Muscle layer of duodenum (tissue), 2 donors: ENCODE measurements around the gene CRACDL.

Source experiments
- H3K27ac ChIP-seq: one replicate; pipeline ENCODE4 v1.7.0; 2013; ENCODE audit warnings: mild to moderate bottlenecking, low read length
- H3K27me3 ChIP-seq: one replicate; pipeline ENCODE4 v1.7.0; 2013; ENCODE audit warnings: low read depth, mild to moderate bottlenecking, control low read depth, low read length
- H3K36me3 ChIP-seq, 2 donors: one replicate each; pipeline ENCODE4 v1.7.0; 2013; ENCODE audit warnings: low read length in 2 of 2, control low read depth in 1 of 2, mild to moderate bottlenecking in 1 of 2; ENCODE audit not compliant: insufficient read depth in 2 of 2, control insufficient read depth in 1 of 2
- H3K4me1 ChIP-seq, 2 donors: one replicate each; pipeline ENCODE4 v1.7.0; 2013; ENCODE audit warnings: low read length in 2 of 2, mild to moderate bottlenecking in 2 of 2, control low read depth in 1 of 2, moderate library complexity in 1 of 2; ENCODE audit not compliant: insufficient read depth in 2 of 2, control insufficient read depth in 1 of 2
- H3K4me3 ChIP-seq, 2 donors: one replicate each; pipeline ENCODE4 v1.7.0; 2013; ENCODE audit warnings: low read length in 2 of 2, low read depth in 1 of 2, mild to moderate bottlenecking in 1 of 2
- H3K9me3 ChIP-seq, 2 donors: one replicate each; pipeline ENCODE4 v1.7.0; 2013; ENCODE audit warnings: low read length in 2 of 2, control low read depth in 1 of 2, mild to moderate bottlenecking in 1 of 2; ENCODE audit not compliant: control insufficient read depth in 1 of 2
- donor health status: healthy.

The CRACDL gene

GRCh38 chr2:98811766-98812165 lies 124.3 kb downstream of the CRACDL start:
- Histone ChIP-seq H3K27me3 (no peaks in the 10 kb centered on the region), H3K9me3 (no peaks in the 10 kb centered on the region), H3K36me3 (no peaks in the 10 kb centered on the region), H3K4me1 (peaks cover 0 to 5% of the 10 kb centered on the region in 2 donors), H3K27ac (no peak overlapping the region), H3K4me3 (no peak overlapping the region)

DNA sequence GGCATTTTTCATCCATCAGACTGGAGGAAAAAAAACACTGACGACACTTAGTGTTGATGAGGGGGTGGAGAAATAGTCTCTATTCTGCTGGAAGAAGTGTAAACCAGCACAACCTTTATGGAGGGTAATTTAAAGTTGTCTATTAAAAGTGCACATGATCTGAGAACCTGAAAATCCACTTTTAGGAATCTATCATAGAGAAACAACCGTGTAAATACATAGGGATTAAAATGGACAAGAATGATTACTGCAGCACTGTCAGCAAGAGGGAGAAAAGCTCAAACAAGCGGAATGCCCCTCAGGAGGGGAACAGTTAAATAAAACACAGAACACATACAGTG lies 125.5 kb downstream of the CRACDL start:
- Histone ChIP-seq H3K4me1 (peaks cover 6 to 14% of the 10 kb centered on the region in 2 donors), H3K4me3 (no peak overlapping the region), H3K27ac (no peak overlapping the region), H3K9me3 (no peaks in the 10 kb centered on the region), H3K27me3 (no peaks in the 10 kb centered on the region), H3K36me3 (no peaks in the 10 kb centered on the region)

- no peaks in the 10 kb centered on the region for H3K9me3 ChIP-seq
- no peaks in the 10 kb centered on the region for H3K27me3 ChIP-seq
- no peak overlapping the region for H3K4me3 ChIP-seq
- H3K36me3 ChIP-seq: no peaks in the 10 kb centered on the region
- no peak overlapping the region for H3K27ac ChIP-seq
- peaks cover 11 to 17% of the 10 kb centered on the region in 2 donors for H3K4me1 ChIP-seq
Measured at GRCh38 chr2:98809878-98810587, 126.0 kb downstream of the CRACDL start.

GRCh38 chr2:98809116-98809515 lies 126.9 kb downstream of the CRACDL start:
- no peaks in the 10 kb centered on the region for H3K9me3 ChIP-seq
- H3K4me3 ChIP-seq: no peak overlapping the region
- no peak overlapping the region for H3K27ac ChIP-seq
- H3K36me3 ChIP-seq: no peaks in the 10 kb centered on the region
- peaks cover 15 to 17% of the 10 kb centered on the region in 2 donors for H3K4me1 ChIP-seq
- H3K27me3 ChIP-seq: no peaks in the 10 kb centered on the region

DNA sequence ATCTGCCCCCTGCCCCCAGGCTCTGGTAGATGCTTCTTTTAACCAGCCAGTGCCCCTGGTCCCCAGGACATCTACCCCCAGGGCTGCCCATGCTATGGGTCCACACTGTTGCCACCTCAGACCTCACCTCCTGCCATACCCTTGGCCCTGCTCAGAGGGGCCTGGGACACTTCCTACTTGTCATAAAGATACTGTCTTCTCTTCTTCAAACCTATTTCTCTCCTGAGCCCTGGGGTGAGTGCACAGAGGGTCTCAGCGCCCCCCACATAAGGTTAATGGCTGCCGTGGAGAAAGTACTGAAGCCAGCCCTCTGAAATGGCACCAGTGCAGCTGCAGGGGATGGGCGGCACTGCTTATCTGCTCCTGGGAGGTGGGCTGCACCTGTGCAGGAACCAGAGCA lies 127.5 kb downstream of the CRACDL start:
- Histone ChIP-seq H3K27ac (no peak overlapping the region), H3K36me3 (no peaks in the 10 kb centered on the region), H3K4me3 (no peak overlapping the region), H3K4me1 (peaks cover 15 to 17% of the 10 kb centered on the region in 2 donors), H3K9me3 (no peaks in the 10 kb centered on the region), H3K27me3 (no peaks in the 10 kb centered on the region)

- Histone ChIP-seq H3K27ac (no peak overlapping the region), H3K4me1 (peaks cover 15 to 17% of the 10 kb centered on the region in 2 donors)
Measured at GRCh38 chr2:98807929-98808328, 128.1 kb downstream of the CRACDL start.

DNA sequence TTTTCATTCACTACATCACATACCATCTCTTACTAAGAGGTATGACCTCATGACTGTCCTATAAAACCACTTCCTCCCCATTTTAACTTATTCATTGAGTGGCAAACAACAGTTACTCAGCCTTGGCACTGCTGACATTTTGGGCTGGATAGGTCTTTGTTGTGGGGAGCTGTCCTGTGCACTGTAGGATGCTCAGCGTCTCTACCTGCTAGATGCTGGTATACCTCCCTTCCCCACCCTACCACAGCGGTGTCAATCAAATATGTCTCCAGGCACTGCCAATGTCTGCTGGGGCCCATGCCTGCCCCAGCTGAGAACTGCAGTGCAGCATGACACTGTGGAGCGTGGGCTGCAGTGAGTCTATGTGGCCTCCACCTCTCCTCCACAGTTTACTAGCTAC lies 128.8 kb downstream of the CRACDL start:
- Histone ChIP-seq H3K9me3 (no peaks in the 10 kb centered on the region), H3K4me3 (no peak overlapping the region), H3K4me1 (peaks cover 15 to 17% of the 10 kb centered on the region in 2 donors), H3K27me3 (no peaks in the 10 kb centered on the region), H3K27ac (no peak overlapping the region), H3K36me3 (no peaks in the 10 kb centered on the region)

More at GRCh38 chr2:98807929-98808328, 128.1 kb downstream of the CRACDL start:
- H3K4me3 ChIP-seq: no peak overlapping the region
- H3K9me3 ChIP-seq: no peaks in the 10 kb centered on the region
- no peaks in the 10 kb centered on the region for H3K27me3 ChIP-seq
- no peaks in the 10 kb centered on the region for H3K36me3 ChIP-seq

DNA sequence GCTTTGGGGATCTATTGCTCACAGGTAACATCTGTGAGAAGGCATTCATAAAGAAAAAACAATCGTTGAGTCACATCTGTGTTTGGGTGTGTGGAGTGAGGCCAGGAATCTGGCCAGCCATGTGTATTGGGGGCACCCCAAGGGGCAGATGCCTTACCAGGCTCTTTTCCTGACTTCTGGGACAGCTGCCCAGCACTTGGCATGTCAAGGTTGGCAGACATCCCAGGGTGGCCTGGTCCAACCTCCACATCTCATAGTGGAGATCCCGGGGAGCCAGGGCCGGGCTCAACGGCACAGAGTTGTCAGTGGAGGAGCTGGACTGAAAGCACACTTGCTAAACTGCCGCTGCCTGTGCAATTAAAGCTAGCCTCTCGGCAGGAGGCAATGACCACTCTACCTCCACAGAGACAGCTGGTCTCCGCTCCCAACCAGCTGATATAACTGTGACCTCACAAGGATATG lies 129.8 kb downstream of the CRACDL start:
- no peak overlapping the region for H3K27ac ChIP-seq
- peaks cover 15 to 17% of the 10 kb centered on the region in 2 donors for H3K4me1 ChIP-seq
- no peaks in the 10 kb centered on the region for H3K27me3 ChIP-seq
- H3K9me3 ChIP-seq: no peaks in the 10 kb centered on the region
- H3K36me3 ChIP-seq: no peaks in the 10 kb centered on the region
- no peak overlapping the region for H3K4me3 ChIP-seq

- no peak overlapping the region for H3K27ac ChIP-seq
- H3K36me3 ChIP-seq: no peaks in the 10 kb centered on the region
- peaks cover 15 to 17% of the 10 kb centered on the region in 2 donors for H3K4me1 ChIP-seq
- H3K4me3 ChIP-seq: no peak overlapping the region
- no peaks in the 10 kb centered on the region for H3K9me3 ChIP-seq
- H3K27me3 ChIP-seq: no peaks in the 10 kb centered on the region
Measured at GRCh38 chr2:98805412-98806171, 130.4 kb downstream of the CRACDL start.

- Histone ChIP-seq H3K9me3 (no peaks in the 10 kb centered on the region), H3K27me3 (no peaks in the 10 kb centered on the region), H3K4me1 (peaks cover 15 to 17% of the 10 kb centered on the region in 2 donors), H3K36me3 (no peaks in the 10 kb centered on the region), H3K4me3 (no peak overlapping the region), H3K27ac (no peak overlapping the region)
Measured at GRCh38 chr2:98804736-98805135, 131.3 kb downstream of the CRACDL start.

GRCh38 chr2:98804265-98804650 lies 131.8 kb downstream of the CRACDL start:
- Histone ChIP-seq H3K27me3 (no peaks in the 10 kb centered on the region), H3K9me3 (no peaks in the 10 kb centered on the region), H3K27ac (no peak overlapping the region), H3K4me3 (no peak overlapping the region), H3K4me1 (peaks cover 15 to 17% of the 10 kb centered on the region in 2 donors), H3K36me3 (no peaks in the 10 kb centered on the region)
